Measurements from ENCODE around the gene KIF5B.

DNA sequence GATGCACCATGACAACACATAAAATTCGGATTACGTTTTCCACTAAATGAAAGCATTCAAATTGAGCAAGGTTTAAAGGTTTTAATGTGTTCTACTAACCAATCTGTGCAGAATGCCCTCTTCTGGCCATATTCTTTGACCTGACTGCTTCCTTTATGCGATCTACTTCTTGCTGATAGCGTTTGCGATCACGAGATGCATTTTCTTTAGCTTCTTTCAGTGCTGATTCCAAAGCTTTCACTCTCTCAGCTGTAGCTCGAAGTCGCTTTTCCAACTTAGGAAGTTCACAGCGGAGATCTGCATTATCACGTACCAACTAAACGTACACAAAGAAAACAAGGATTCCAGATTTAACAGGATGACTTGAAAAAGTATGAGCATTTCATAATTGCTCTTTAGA, 39.2 kb downstream of the KIF5B start:
- 0 out of 2 replicates have a peak, but pooled peaks have one; percentile 10 for TF ChIP-seq CTCF (conservative IDR thresholded peaks at IDR 0.05; ENCODE audit: low read depth, low read length)
- no peak for TF ChIP-seq EZH2 (IDR thresholded peaks at IDR 0.05; ENCODE audit: borderline replicate concordance, low read depth, low read length, poor library complexity, severe bottlenecking)
